ENCODE data around the gene PARD3B.

GRCh38 chr2:204775766-204776165 is 230.5 kb downstream of the PARD3B start:
- TF ChIP-seq EZH2 (IDR thresholded peaks at IDR 0.05; ENCODE audit: low read length, unreplicated experiment) (no peak), CTCF (conservative IDR thresholded peaks at IDR 0.05; ENCODE audit: low read depth, low read length) (no peak), EZH2phosphoT487 (IDR thresholded peaks at IDR 0.05; ENCODE audit: borderline replicate concordance, low read length) (no peak)

Data from PC-3 (cell line).